HepG2 (cell line): ENCODE results near the gene CRIP1. TPM values are rescaled to one million over a fixed set of nuclear protein-coding genes. Genes with fewer than 3 reads are reported as not detected.

Experiments used
- ARNTL ChIP-seq: sonication (generic); formaldehyde crosslinking; IDR thresholded peaks from 2 replicates; pipeline ENCODE4 v1.4.0; 2020; ENCODE audit warnings: mild to moderate bottlenecking, missing genetic modification reagents
- CREB3 ChIP-seq: sonication (generic); formaldehyde crosslinking; IDR thresholded peaks from 2 replicates; pipeline ENCODE4 v1.5.0; 2020; ENCODE audit warnings: missing genetic modification reagents
- GRHL1 ChIP-seq: sonication (generic); formaldehyde crosslinking; conservative IDR thresholded peaks from 2 replicates; pipeline ENCODE4 v1.8.0; 2022; ENCODE audit warnings: missing genetic modification reagents
- HES4 ChIP-seq: sonication (generic); formaldehyde crosslinking; IDR thresholded peaks from 2 replicates; pipeline ENCODE4 v1.9.0; 2021; ENCODE audit warnings: mild to moderate bottlenecking, missing genetic modification reagents, borderline replicate concordance
- HMG20B ChIP-seq: conservative IDR thresholded peaks from 2 replicates; pipeline ENCODE4 v1.6.1; 2016; ENCODE audit warnings: missing genetic modification reagents, missing compliant biosample characterization
- IRX3 ChIP-seq: sonication (generic); formaldehyde crosslinking; IDR thresholded peaks from 2 replicates; pipeline ENCODE4 v1.8.1; 2023; ENCODE audit warnings: mild to moderate bottlenecking, low read depth, missing genetic modification reagents, borderline replicate concordance
- KDM2A ChIP-seq: sonication (generic); formaldehyde crosslinking; IDR thresholded peaks from 2 replicates; pipeline ENCODE4 v1.4.0; 2020; ENCODE audit warnings: low read depth, missing genetic modification reagents, borderline replicate concordance
- LCORL ChIP-seq, 2 experiments: fragments of 450-650 bp in 1 of 2; sonication (generic) in 1 of 2; formaldehyde crosslinking in 1 of 2; IDR thresholded peaks; 2 replicates each; pipeline versions ENCODE4 v1.5.0 to v1.6.1; 2017 to 2020; ENCODE audit warnings: antibody characterized with exemption in 1 of 2, missing genetic modification reagents in 1 of 2
- MXI1 ChIP-seq: IDR thresholded peaks from 3 replicates; pipeline ENCODE4 v1.6.1; 2012; ENCODE audit warnings: low read depth, low read length, inconsistent platforms, borderline replicate concordance
- MYPOP ChIP-seq: sonication (generic); formaldehyde crosslinking; IDR thresholded peaks from 2 replicates; pipeline ENCODE4 v1.8.1; 2023; ENCODE audit warnings: mild to moderate bottlenecking, moderate library complexity, missing genetic modification reagents
- NONO ChIP-seq, 2 experiments: fragments of 450-650 bp in 1 of 2; sonication (generic) in 1 of 2; formaldehyde crosslinking in 1 of 2; IDR thresholded peaks in 1 of 2; conservative IDR thresholded peaks in 1 of 2; 2 replicates each; pipeline versions ENCODE4 v1.6.1 to v1.8.0; 2017 to 2022; ENCODE audit warnings: mild to moderate bottlenecking in 1 of 2, missing genetic modification reagents in 1 of 2, moderate library complexity in 1 of 2
- SAFB2 ChIP-seq: sonication (generic); formaldehyde crosslinking; IDR thresholded peaks from 2 replicates; pipeline ENCODE4 v1.5.1; 2020; ENCODE audit warnings: missing genetic modification reagents, low read depth, mild to moderate bottlenecking, borderline replicate concordance
- SAP130 ChIP-seq: IDR thresholded peaks from 2 replicates; pipeline ENCODE4 v1.6.1; 2016; ENCODE audit warnings: low read depth
- ZNF17 ChIP-seq: sonication (generic); formaldehyde crosslinking; IDR thresholded peaks from 2 replicates; pipeline ENCODE4 v1.5.0; 2020; ENCODE audit warnings: mild to moderate bottlenecking, missing genetic modification reagents
- ZNF18 ChIP-seq: sonication (generic); formaldehyde crosslinking; IDR thresholded peaks from 2 replicates; pipeline ENCODE4 v1.8.0; 2022; ENCODE audit warnings: mild to moderate bottlenecking, missing genetic modification reagents; ENCODE audit not compliant: insufficient replicate concordance
- ZNF329 ChIP-seq: sonication (generic); formaldehyde crosslinking; IDR thresholded peaks from 2 replicates; pipeline ENCODE4 v1.9.0; 2021; ENCODE audit warnings: low read depth, mild to moderate bottlenecking, missing genetic modification reagents
- ZNF543 ChIP-seq: sonication (generic); formaldehyde crosslinking; IDR thresholded peaks from 2 replicates; pipeline ENCODE4 v1.4.0; 2020; ENCODE audit warnings: mild to moderate bottlenecking, missing genetic modification reagents
- ZNF572 ChIP-seq: sonication (generic); formaldehyde crosslinking; IDR thresholded peaks from 2 replicates; pipeline ENCODE4 v1.5.1; 2020; ENCODE audit warnings: mild to moderate bottlenecking, missing genetic modification reagents
- ZNF580 ChIP-seq: IDR thresholded peaks from 2 replicates; pipeline ENCODE4 v1.6.1; 2016; ENCODE audit warnings: low read depth, borderline replicate concordance
- ZNF678 ChIP-seq: sonication (generic); formaldehyde crosslinking; IDR thresholded peaks from 2 replicates; pipeline ENCODE4 v1.4.0; 2020; ENCODE audit warnings: mild to moderate bottlenecking, missing genetic modification reagents
- ZNF773 ChIP-seq: sonication (generic); formaldehyde crosslinking; IDR thresholded peaks from 2 replicates; pipeline ENCODE4 v1.4.0; 2020; ENCODE audit warnings: missing genetic modification reagents, borderline replicate concordance
- ZNF777 ChIP-seq: sonication (generic); formaldehyde crosslinking; IDR thresholded peaks from 2 replicates; pipeline ENCODE4 v1.4.0; 2020; ENCODE audit warnings: missing genetic modification reagents
- polyA plus RNA-seq, 8 experiments: library from polyadenylated mRNA; depleted of rRNA in 3 of 8; stranded (reverse) in 7 of 8; unstranded in 1 of 8; fragments of >200 nt; fragmentation: Illumina TruSeq in 4 of 8; extraction: Trizol in 4 of 8; gene quantifications; 2 replicates each; pipeline versions ENCODE4 v1.2.1 to v1.2.3, GENCODE V29; 2011 to 2016; ENCODE audit warnings: low read depth in 4 of 8, missing spikeins in 1 of 8, mixed read lengths in 1 of 8; ENCODE audit not compliant: insufficient read depth in 1 of 8
- total RNA-seq, 5 experiments: library from RNA; depleted of rRNA; stranded (reverse); fragments of >200 nt; fragmentation: Illumina TruSeq; extraction: Trizol; gene quantifications; 2 replicates each; pipeline ENCODE4 v1.2.3, GENCODE V29; 2016; ENCODE audit warnings: low read depth in 1 of 5

The CRIP1 gene
- total and polyA plus RNA-seq, 2 of the 13 experiments (the other 11 are each of a cell fraction or from before 2014, with no cell fraction given): 53.9 to 59.5 TPM

- TF ChIP-seq KDM2A (CRISPR knock-in tag): peak; percentile 59; the same call in 1 of the 2 replicates
- no peak for TF ChIP-seq LCORL (IDR thresholded peaks at IDR 0.05)
- no peak for TF ChIP-seq LCORL (CRISPR knock-in tag; IDR thresholded peaks at IDR 0.05)
- peak; percentile 64; the same call in 1 of the 2 replicates for TF ChIP-seq ZNF777 (CRISPR knock-in tag)
- no peak for TF ChIP-seq SAFB2
- TF ChIP-seq IRX3 (CRISPR knock-in tag): no peak
- 0 out of 2 replicates have a peak, but pooled peaks have one; percentile 5 for TF ChIP-seq MYPOP (CRISPR knock-in tag)
- TF ChIP-seq GRHL1 (CRISPR knock-in tag): no peak
- no peak for TF ChIP-seq ZNF773
- TF ChIP-seq NONO (IDR thresholded peaks at IDR 0.05): no peak
- 0 out of 2 replicates have a peak, but pooled peaks have one; percentile 5 for TF ChIP-seq NONO (CRISPR knock-in tag; conservative IDR thresholded peaks at IDR 0.05)
- no peak for TF ChIP-seq HES4 (CRISPR knock-in tag)
- no peak for TF ChIP-seq MXI1
- no peak for TF ChIP-seq ZNF580 (CRISPR knock-in tag)
- TF ChIP-seq ARNTL (CRISPR knock-in tag): no peak
- no peak for TF ChIP-seq ZNF543 (CRISPR knock-in tag)
- no peak for TF ChIP-seq ZNF17 (CRISPR knock-in tag)
- no peak for TF ChIP-seq ZNF678
- no peak for TF ChIP-seq ZNF572 (CRISPR knock-in tag)
- TF ChIP-seq HMG20B (CRISPR knock-in tag): no peak
- 0 out of 2 replicates have a peak, but pooled peaks have one; percentile 8 for TF ChIP-seq SAP130 (CRISPR knock-in tag)
- no peak for TF ChIP-seq ZNF329
- no peak for TF ChIP-seq CREB3 (CRISPR knock-in tag)
- peak; percentile 36 for TF ChIP-seq ZNF18 (CRISPR knock-in tag)
Observed at GRCh38 chr14:105487449-105487985, 831 bp downstream of the CRIP1 start (continued).
